AG04450 (cell line): Measurements from ENCODE around the gene IGLL1. TPM values are rescaled to one million over a fixed set of nuclear protein-coding genes. Genes with fewer than 3 reads are reported as not detected.

Source experiments
- CTCF ChIA-PET: fragments of 300-600, 350-600 bp; formaldehyde crosslinking; extraction: SDS; loops from one replicate; lab custom pipeline; 2022; ENCODE audit warnings: antibody characterized with exemption, inconsistent platforms; lab: Charles Lee
- POLR2A ChIA-PET: fragments of 350-600 bp; formaldehyde crosslinking; extraction: SDS; loops from one replicate; lab custom pipeline; 2021; ENCODE audit warnings: antibody characterized with exemption, inconsistent platforms; lab: Yijun Ruan, JAX
- DNase-seq: peaks from one replicate; pipeline ENCODE4 v3.0.0-alpha.2; 2011; ENCODE audit warnings: low read depth, low spot score
- H3K27ac ChIP-seq: one replicate; pipeline ENCODE4 v1.5.1; 2012; ENCODE audit warnings: low read depth, low read length, control low read depth
- H3K27me3 ChIP-seq: one replicate; pipeline ENCODE4 v1.6.0; 2012; ENCODE audit warnings: low read length; ENCODE audit not compliant: control insufficient read depth, insufficient read depth
- H3K4me3 ChIP-seq: 2 replicates; pipeline ENCODE4 v1.5.1; 2011; ENCODE audit warnings: mild to moderate bottlenecking, low read depth, low read length, control low read depth
- H3K9me3 ChIP-seq: 2 replicates; pipeline ENCODE4 v1.5.1; 2012; ENCODE audit warnings: low read length; ENCODE audit not compliant: control insufficient read depth, insufficient read depth
- CTCF ChIP-seq: IDR thresholded peaks from 2 replicates; pipeline ENCODE4 v1.5.1; 2011; ENCODE audit warnings: low read depth, low read length, control low read depth, inconsistent platforms
- polyA plus RNA-seq: library from polyadenylated mRNA; depleted of rRNA; stranded (reverse); fragments of >200 nt; gene quantifications from 2 replicates; pipeline ENCODE4 v1.2.3, GENCODE V29; 2011

The IGLL1 gene
- polyA plus RNA-seq, 1 experiment: not detected

GRCh38 chr22:23580576-23581259 lies 628 bp upstream of the IGLL1 start:
- H3K4me3 ChIP-seq: no peak overlapping the region
- ChIA-PET POLR2A (no interaction called here), CTCF (no interaction called here)
- H3K27me3 ChIP-seq: peaks cover 20% of the 10 kb centered on the region
- DNase-seq: no peak
- TF ChIP-seq CTCF: no peak
- no peak overlapping the region for H3K27ac ChIP-seq
- no peaks in the 10 kb centered on the region; the same call in 1 of the 2 replicates for H3K9me3 ChIP-seq

DNA sequence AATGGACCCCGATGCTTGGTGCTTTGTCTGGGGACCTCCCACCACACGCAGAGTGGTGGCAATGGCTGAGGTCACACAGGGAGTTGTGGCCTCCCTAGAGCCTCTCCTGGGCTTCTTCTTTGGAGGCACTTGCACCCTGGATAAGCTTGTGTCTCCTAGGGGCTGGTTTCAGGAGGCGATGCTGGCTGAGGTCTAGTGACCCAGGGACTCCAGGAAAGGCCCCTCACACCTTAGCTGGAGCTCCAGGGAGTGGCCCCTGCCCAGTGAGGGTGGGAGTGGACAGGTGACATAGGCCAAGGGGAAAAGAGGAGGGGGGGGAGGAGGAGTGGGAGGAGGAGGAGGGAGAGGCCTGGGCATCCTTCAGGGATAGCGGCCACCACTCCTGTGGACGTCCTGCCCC lies 810 bp downstream of the IGLL1 start:
- ChIA-PET POLR2A (no interaction called here), CTCF (no interaction called here)
- no peak for DNase-seq
- no peak overlapping the region for H3K27ac ChIP-seq
- H3K27me3 ChIP-seq: peaks cover 21% of the 10 kb centered on the region
- no peaks in the 10 kb centered on the region; the same call in 1 of the 2 replicates for H3K9me3 ChIP-seq
- no peak overlapping the region for H3K4me3 ChIP-seq
- TF ChIP-seq CTCF: no peak

GRCh38 chr22:23578306-23578705 lies 1.8 kb downstream of the IGLL1 start:
- ChIA-PET POLR2A (no interaction called here), CTCF (no interaction called here)
- Histone ChIP-seq H3K27me3 (peaks cover 18% of the 10 kb centered on the region), H3K9me3 (no peaks in the 10 kb centered on the region; the same call in 1 of the 2 replicates), H3K4me3 (no peak overlapping the region), H3K27ac (no peak overlapping the region)
- TF ChIP-seq CTCF: no peak
- no peak for DNase-seq

GRCh38 chr22:23576681-23577080 lies 3.4 kb downstream of the IGLL1 start:
- Histone ChIP-seq H3K27me3 (peaks cover 15% of the 10 kb centered on the region), H3K27ac (no peak overlapping the region), H3K4me3 (no peak overlapping the region), H3K9me3 (no peaks in the 10 kb centered on the region; the same call in 1 of the 2 replicates)
- POLR2A ChIA-PET: no interaction called here
- no peak for TF ChIP-seq CTCF
- DNase-seq: no peak
- CTCF ChIA-PET: interaction anchor here (0.6 to 0.9 kb wide), 3 partner anchors 14 to 1256 kb away, joined by 3 to 5 read pairs (median 4); no protein-coding TSS in a partner anchor

DNA sequence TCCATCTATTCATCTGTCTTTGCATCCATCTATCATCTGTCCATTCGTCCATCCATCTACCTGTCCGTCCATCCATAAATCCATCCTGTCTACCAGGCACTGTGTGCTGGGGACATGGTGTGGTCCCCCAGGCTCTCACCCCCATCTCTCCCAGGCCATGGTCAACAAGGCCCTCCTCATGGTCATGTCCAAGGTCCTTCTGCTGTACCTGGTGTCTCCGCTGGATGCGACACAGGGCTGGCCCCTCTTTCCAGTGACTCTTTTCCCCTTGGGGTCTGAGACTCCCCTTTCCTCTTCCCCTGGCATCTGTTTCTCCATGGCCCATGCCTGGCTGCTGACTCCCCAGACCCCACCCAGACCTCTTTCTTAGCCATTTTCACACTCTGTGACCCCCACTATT lies 4.5 kb downstream of the IGLL1 start:
- no peaks in the 10 kb centered on the region; the same call in 1 of the 2 replicates for H3K9me3 ChIP-seq
- POLR2A ChIA-PET: no interaction called here
- no peak for TF ChIP-seq CTCF
- no peak overlapping the region for H3K27ac ChIP-seq
- H3K27me3 ChIP-seq: peaks cover 11% of the 10 kb centered on the region
- H3K4me3 ChIP-seq: no peak overlapping the region
- DNase-seq: no peak
- CTCF ChIA-PET: no interaction called here
